Bronchial epithelial cell (primary cell): ENCODE results near the gene APOBEC3H. TPM values are rescaled to one million over a fixed set of nuclear protein-coding genes. Genes with fewer than 3 reads are reported as not detected.
A peak's percentile ranks its signal among the peaks of the same experiment; 100 is the strongest.

Experiments
- DNase-seq: peaks from one replicate; pipeline ENCODE4 v3.0.0-alpha.2; 2010; ENCODE audit warnings: low read depth
- FAIRE-seq: peaks from 2 replicates; lab custom pipeline; 2011; peaks lifted over from hg19 to GRCh38; lab: Jason Lieb, UNC
- H3K27me3 ChIP-seq: 2 replicates; pipeline ENCODE4 v1.5.1; 2011; ENCODE audit warnings: low read length; ENCODE audit not compliant: control insufficient read depth, insufficient read depth
- H3K36me3 ChIP-seq: 2 replicates; pipeline ENCODE4 v1.5.1; 2011; ENCODE audit warnings: low read length; ENCODE audit not compliant: control insufficient read depth, insufficient read depth
- H3K4me3 ChIP-seq: 2 replicates; pipeline ENCODE4 v1.5.1; 2011; ENCODE audit warnings: mild to moderate bottlenecking, low read depth, low read length, control low read depth
- total RNA-seq: library from RNA; depleted of rRNA; stranded (reverse); fragments of >200 nt; gene quantifications from 2 replicates; pipeline ENCODE4 v1.2.1, GENCODE V29; 2014
- TF ChIP-seq, protein P1 (sequence below): IDR thresholded peaks from 2 replicates; pipeline ENCODE4 v1.5.1; 2011; ENCODE audit warnings: mild to moderate bottlenecking, moderate library complexity, low read length, control low read depth, inconsistent platforms; ENCODE audit not compliant: insufficient read depth, severe bottlenecking

APOBEC3H gene
- total RNA-seq, 1 donor from 2014 or later: 0.26 TPM

GRCh38 chr22:39132281-39132680, 35.2 kb downstream of the APOBEC3H start:
- Histone ChIP-seq H3K4me3 (no peak overlapping the region), H3K27me3 (peaks cover 3% of the 10 kb centered on the region), H3K36me3 (no peaks in the 10 kb centered on the region)
- TF ChIP-seq, protein P1, sequence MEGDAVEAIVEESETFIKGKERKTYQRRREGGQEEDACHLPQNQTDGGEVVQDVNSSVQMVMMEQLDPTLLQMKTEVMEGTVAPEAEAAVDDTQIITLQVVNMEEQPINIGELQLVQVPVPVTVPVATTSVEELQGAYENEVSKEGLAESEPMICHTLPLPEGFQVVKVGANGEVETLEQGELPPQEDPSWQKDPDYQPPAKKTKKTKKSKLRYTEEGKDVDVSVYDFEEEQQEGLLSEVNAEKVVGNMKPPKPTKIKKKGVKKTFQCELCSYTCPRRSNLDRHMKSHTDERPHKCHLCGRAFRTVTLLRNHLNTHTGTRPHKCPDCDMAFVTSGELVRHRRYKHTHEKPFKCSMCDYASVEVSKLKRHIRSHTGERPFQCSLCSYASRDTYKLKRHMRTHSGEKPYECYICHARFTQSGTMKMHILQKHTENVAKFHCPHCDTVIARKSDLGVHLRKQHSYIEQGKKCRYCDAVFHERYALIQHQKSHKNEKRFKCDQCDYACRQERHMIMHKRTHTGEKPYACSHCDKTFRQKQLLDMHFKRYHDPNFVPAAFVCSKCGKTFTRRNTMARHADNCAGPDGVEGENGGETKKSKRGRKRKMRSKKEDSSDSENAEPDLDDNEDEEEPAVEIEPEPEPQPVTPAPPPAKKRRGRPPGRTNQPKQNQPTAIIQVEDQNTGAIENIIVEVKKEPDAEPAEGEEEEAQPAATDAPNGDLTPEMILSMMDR: no peak
- no peak for FAIRE-seq
- DNase-seq: no peak

GRCh38 chr22:39132871-39133524, 36.0 kb downstream of the APOBEC3H start:
- FAIRE-seq (no peak), DNase-seq (no peak)
- Histone ChIP-seq H3K36me3 (no peaks in the 10 kb centered on the region), H3K27me3 (peaks cover 3% of the 10 kb centered on the region), H3K4me3 (no peak overlapping the region)
- TF ChIP-seq, protein P1: no peak

DNA sequence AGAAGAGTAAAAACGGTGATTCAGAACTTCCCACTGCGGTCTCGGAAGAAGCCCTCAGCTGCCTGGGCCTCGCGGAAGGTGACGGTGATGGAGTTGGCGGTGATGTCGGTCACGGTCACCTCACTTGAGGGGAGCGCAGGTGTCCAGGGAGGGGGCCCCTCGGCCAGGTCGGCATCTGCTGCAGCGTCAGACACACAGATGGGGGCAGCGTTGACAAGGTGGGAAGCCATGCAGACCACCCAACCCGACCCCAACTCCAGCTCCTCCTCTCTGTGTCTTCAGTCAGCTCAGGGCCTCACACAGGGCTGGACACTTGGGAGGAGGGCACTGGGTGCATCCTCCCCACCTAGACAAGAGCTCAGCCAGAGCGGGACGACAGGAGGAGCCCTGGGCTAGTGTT, 36.8 kb downstream of the APOBEC3H start:
- Histone ChIP-seq H3K27me3 (peaks cover 3% of the 10 kb centered on the region), H3K4me3 (no peak overlapping the region), H3K36me3 (no peaks in the 10 kb centered on the region)
- FAIRE-seq (no peak), DNase-seq (no peak)
- TF ChIP-seq, protein P1: no peak

- Histone ChIP-seq H3K36me3 (no peaks in the 10 kb centered on the region), H3K27me3 (peaks cover 3% of the 10 kb centered on the region), H3K4me3 (no peak overlapping the region)
- DNase-seq (no peak), FAIRE-seq (no peak)
- TF ChIP-seq, protein P1: no peak
These were observed 37.5 kb downstream of the APOBEC3H start for GRCh38 chr22:39134366-39135091.

- Histone ChIP-seq H3K27me3 (peaks cover 3% of the 10 kb centered on the region), H3K4me3 (no peak overlapping the region), H3K36me3 (no peaks in the 10 kb centered on the region)
- FAIRE-seq (no peak), DNase-seq (no peak)
- TF ChIP-seq, protein P1: peak; percentile 55
These were observed 38.2 kb downstream of the APOBEC3H start for GRCh38 chr22:39135092-39135896.
